Activated naive CD8-positive, alpha-beta T cell (primary cell): ENCODE results near the gene SELENON.

ENCODE experiments used
- H3K27ac Mint-ChIP-seq: one replicate; pipeline ENCODE4 v1.8.0; 2021; ENCODE audit warnings: mixed read lengths
- H3K27me3 Mint-ChIP-seq: one replicate; pipeline ENCODE4 v1.8.0; 2021; ENCODE audit warnings: mixed read lengths
- H3K36me3 Mint-ChIP-seq: one replicate; pipeline ENCODE4 v1.8.0; 2021; ENCODE audit warnings: mixed read lengths
- H3K4me1 Mint-ChIP-seq: one replicate; pipeline ENCODE4 v1.8.0; 2021; ENCODE audit warnings: low read depth, mixed read lengths
- H3K4me3 Mint-ChIP-seq: one replicate; pipeline ENCODE4 v1.8.0; 2021; ENCODE audit warnings: mild to moderate bottlenecking, mixed read lengths
- H3K9me3 Mint-ChIP-seq: one replicate; pipeline ENCODE4 v1.8.0; 2021; ENCODE audit warnings: low read depth, mixed read lengths

The SELENON gene

GRCh38 chr1:25766721-25767436, 33.1 kb upstream of the SELENON start:
- Mint-ChIP-seq H3K4me3 (no peak overlapping the region), H3K27ac (no peak overlapping the region), H3K4me1 (peaks cover 55% of the 10 kb centered on the region)

GRCh38 chr1:25767437-25767770, 32.6 kb upstream of the SELENON start:
- no peak overlapping the region for H3K4me3 Mint-ChIP-seq
- H3K27ac Mint-ChIP-seq: no peak overlapping the region
- no peaks in the 10 kb centered on the region for H3K9me3 Mint-ChIP-seq
- H3K27me3 Mint-ChIP-seq: no peaks in the 10 kb centered on the region
- H3K4me1 Mint-ChIP-seq: peaks cover 60% of the 10 kb centered on the region
- peaks cover 2% of the 10 kb centered on the region for H3K36me3 Mint-ChIP-seq

More at GRCh38 chr1:25766721-25767436, 33.1 kb upstream of the SELENON start:
- no peaks in the 10 kb centered on the region for H3K27me3 Mint-ChIP-seq
- H3K36me3 Mint-ChIP-seq: peaks cover 2% of the 10 kb centered on the region
- no peaks in the 10 kb centered on the region for H3K9me3 Mint-ChIP-seq

- Mint-ChIP-seq H3K27me3 (no peaks in the 10 kb centered on the region), H3K27ac (peak overlapping the region; percentile 75), H3K4me3 (no peak overlapping the region), H3K36me3 (peaks cover 8% of the 10 kb centered on the region), H3K4me1 (peaks cover 76% of the 10 kb centered on the region), H3K9me3 (no peaks in the 10 kb centered on the region)
Measured at GRCh38 chr1:25768999-25769398, 31.0 kb upstream of the SELENON start.

- Mint-ChIP-seq H3K36me3 (peaks cover 8% of the 10 kb centered on the region), H3K9me3 (no peaks in the 10 kb centered on the region), H3K27ac (peak overlapping the region; percentile 88), H3K4me3 (no peak overlapping the region), H3K27me3 (no peaks in the 10 kb centered on the region), H3K4me1 (peaks cover 84% of the 10 kb centered on the region)
Measured at GRCh38 chr1:25769625-25770383, 30.2 kb upstream of the SELENON start.

GRCh38 chr1:25770541-25771220, 29.3 kb upstream of the SELENON start:
- H3K4me3 Mint-ChIP-seq: peak overlapping the region; percentile 60
- H3K9me3 Mint-ChIP-seq: no peaks in the 10 kb centered on the region
- peak overlapping the region; percentile 88 for H3K27ac Mint-ChIP-seq
- no peaks in the 10 kb centered on the region for H3K27me3 Mint-ChIP-seq
- peaks cover 8% of the 10 kb centered on the region for H3K36me3 Mint-ChIP-seq
- peaks cover 86% of the 10 kb centered on the region for H3K4me1 Mint-ChIP-seq

GRCh38 chr1:25771221-25772114, 28.5 kb upstream of the SELENON start:
- peak overlapping the region; percentile 60 for H3K4me3 Mint-ChIP-seq
- peaks cover 83% of the 10 kb centered on the region for H3K4me1 Mint-ChIP-seq

GRCh38 chr1:25772164-25772563, 27.8 kb upstream of the SELENON start:
- Mint-ChIP-seq H3K4me1 (peaks cover 80% of the 10 kb centered on the region), H3K4me3 (peak overlapping the region; percentile 60), H3K27me3 (no peaks in the 10 kb centered on the region), H3K9me3 (no peaks in the 10 kb centered on the region), H3K27ac (peak overlapping the region; percentile 88), H3K36me3 (peaks cover 8% of the 10 kb centered on the region)

More at GRCh38 chr1:25771221-25772114, 28.5 kb upstream of the SELENON start:
- peak overlapping the region; percentile 88 for H3K27ac Mint-ChIP-seq
- peaks cover 8% of the 10 kb centered on the region for H3K36me3 Mint-ChIP-seq
- no peaks in the 10 kb centered on the region for H3K27me3 Mint-ChIP-seq
- no peaks in the 10 kb centered on the region for H3K9me3 Mint-ChIP-seq

- Mint-ChIP-seq H3K9me3 (no peaks in the 10 kb centered on the region), H3K36me3 (peaks cover 8% of the 10 kb centered on the region), H3K27me3 (no peaks in the 10 kb centered on the region), H3K4me1 (peaks cover 78% of the 10 kb centered on the region), H3K4me3 (peak overlapping the region; percentile 66), H3K27ac (peak overlapping the region; percentile 76)
Measured at GRCh38 chr1:25772692-25773245, 27.2 kb upstream of the SELENON start.

- Mint-ChIP-seq H3K9me3 (no peaks in the 10 kb centered on the region), H3K27me3 (no peaks in the 10 kb centered on the region), H3K27ac (peak overlapping the region; percentile 92), H3K36me3 (peaks cover 8% of the 10 kb centered on the region), H3K4me1 (peaks cover 81% of the 10 kb centered on the region), H3K4me3 (peak overlapping the region; percentile 71)
Measured at GRCh38 chr1:25773441-25774125, 26.4 kb upstream of the SELENON start.

- Mint-ChIP-seq H3K27ac (peak overlapping the region; percentile 92), H3K36me3 (peaks cover 8% of the 10 kb centered on the region), H3K4me1 (peaks cover 75% of the 10 kb centered on the region), H3K4me3 (peak overlapping the region; percentile 71), H3K27me3 (no peaks in the 10 kb centered on the region), H3K9me3 (no peaks in the 10 kb centered on the region)
Measured at GRCh38 chr1:25774206-25774803, 25.7 kb upstream of the SELENON start.

GRCh38 chr1:25774921-25775771, 24.8 kb upstream of the SELENON start:
- peaks cover 69% of the 10 kb centered on the region for H3K4me1 Mint-ChIP-seq
- H3K27me3 Mint-ChIP-seq: no peaks in the 10 kb centered on the region
- no peaks in the 10 kb centered on the region for H3K9me3 Mint-ChIP-seq
- H3K27ac Mint-ChIP-seq: peak overlapping the region; percentile 92
- peak overlapping the region; percentile 71 for H3K4me3 Mint-ChIP-seq
- peaks cover 8% of the 10 kb centered on the region for H3K36me3 Mint-ChIP-seq

- Mint-ChIP-seq H3K36me3 (no peaks in the 10 kb centered on the region), H3K27ac (no peak overlapping the region), H3K4me1 (peaks cover 27% of the 10 kb centered on the region), H3K4me3 (no peak overlapping the region), H3K9me3 (no peaks in the 10 kb centered on the region), H3K27me3 (no peaks in the 10 kb centered on the region)
Measured at GRCh38 chr1:25779388-25779787, 20.6 kb upstream of the SELENON start.

- H3K36me3 Mint-ChIP-seq: no peaks in the 10 kb centered on the region
- peaks cover 22% of the 10 kb centered on the region for H3K4me1 Mint-ChIP-seq
- no peaks in the 10 kb centered on the region for H3K9me3 Mint-ChIP-seq
- H3K27ac Mint-ChIP-seq: no peak overlapping the region
- H3K4me3 Mint-ChIP-seq: no peak overlapping the region
- no peaks in the 10 kb centered on the region for H3K27me3 Mint-ChIP-seq
Measured at GRCh38 chr1:25779894-25780293, 20.1 kb upstream of the SELENON start.
